Effector CD8-positive, alpha-beta T cell (primary cell): Measurements from ENCODE around the gene MIF.
"Not testable (repeated sequence)": the region's sequence is repeated elsewhere in the genome, so short reads cannot be mapped to it uniquely, and the experiment has no call there.

Experiments used
- DNase-seq: peaks from one replicate; lab custom pipeline; 2025; lab: John Stamatoyannopoulos, UW
- total RNA-seq, 4 experiments: gene quantifications; one replicate each; lab custom pipeline; 2026; lab: John Stamatoyannopoulos, UW

Gene MIF
- total RNA-seq = 8.2 to 25.4 (median 11.3) reads per million in 4 experiments

- DNase-seq = peak; percentile 91
These were observed at the start of gene MIF for GRCh38 chr22:23893945-23894709. Gene MIF (plus strand): TSS chr22:23894383. CDS start chr22:23894475, 92 bp downstream.

GRCh38 chr22:23844739-23845202 lies 49.4 kb upstream of the MIF start:
- no peak for DNase-seq

- DNase-seq = no peak
These were observed 48.7 kb upstream of the MIF start for GRCh38 chr22:23845265-23846080.

- no peak for DNase-seq
These were observed 48.1 kb upstream of the MIF start for GRCh38 chr22:23846081-23846469.

- DNase-seq = no peak
These were observed 46.8 kb upstream of the MIF start for GRCh38 chr22:23847310-23847920.

- no peak for DNase-seq
These were observed 46.0 kb upstream of the MIF start for GRCh38 chr22:23847991-23848864.

GRCh38 chr22:23849009-23850006 lies 44.9 kb upstream of the MIF start:
- peak; percentile 77 for DNase-seq

GRCh38 chr22:23850136-23850611 lies 44.0 kb upstream of the MIF start:
- no peak for DNase-seq

GRCh38 chr22:23856721-23857605 lies 37.2 kb upstream of the MIF start:
- DNase-seq = no peak

GRCh38 chr22:23857606-23858483 lies 36.3 kb upstream of the MIF start, which contains the start of gene SLC2A11:
Gene SLC2A11 (plus strand): TSS chr22:23857875. CDS start chr22:23858000, 125 bp downstream.
- peak; percentile 89 for DNase-seq

GRCh38 chr22:23858484-23858815 lies 35.7 kb upstream of the MIF start:
- DNase-seq = no peak

GRCh38 chr22:23859201-23859600 lies 35.0 kb upstream of the MIF start:
- no peak for DNase-seq

- DNase-seq = not testable (repeated sequence)
These were observed 34.0 kb upstream of the MIF start for GRCh38 chr22:23860187-23860586.

GRCh38 chr22:23862103-23862502 lies 32.1 kb upstream of the MIF start:
- DNase-seq = no peak

GRCh38 chr22:23864499-23865154 lies 29.6 kb upstream of the MIF start:
- DNase-seq = not testable (repeated sequence)

GRCh38 chr22:23868580-23868979 lies 25.6 kb upstream of the MIF start:
- DNase-seq = no peak

GRCh38 chr22:23874871-23875270 lies 19.3 kb upstream of the MIF start:
- no peak for DNase-seq
